Measurements from ENCODE around the gene FAP. TPM values are rescaled to one million over a fixed set of nuclear protein-coding genes. Genes with fewer than 3 reads are reported as not detected.

FAP gene
- polyA plus RNA-seq (ENCODE audit: insufficient read length in 3 of 3), result 10 to 100 TPM in 2 of 3 donors, 1 to 10 TPM in 1; 8.7 to 13.4 (median 12.9) TPM

- DNase-seq (ENCODE audit: low read depth in 3 of 3, low spot score in 2 of 3), result no peak
Observed at GRCh38 chr2:162243294-162243693, at the start of gene FAP. Gene FAP, minus strand, starts transcription at chr2:162243445. Its CDS starts 118 bp downstream, at chr2:162243327.

- no peak for DNase-seq (ENCODE audit: low read depth in 3 of 3, low spot score in 2 of 3)
Observed at GRCh38 chr2:162291748-162292147, 48.5 kb upstream of the FAP start.

- no peak for DNase-seq (ENCODE audit: low read depth in 3 of 3, low spot score in 2 of 3)
Observed at GRCh38 chr2:162282765-162283425, 39.6 kb upstream of the FAP start.

GRCh38 chr2:162280654-162281053, 37.4 kb upstream of the FAP start:
- DNase-seq (ENCODE audit: low read depth in 3 of 3, low spot score in 2 of 3), result no peak

GRCh38 chr2:162277381-162277780, 34.1 kb upstream of the FAP start:
- DNase-seq (ENCODE audit: low read depth in 3 of 3, low spot score in 2 of 3), result no peak

- no peak for DNase-seq (ENCODE audit: low read depth in 3 of 3, low spot score in 2 of 3)
Observed at GRCh38 chr2:162267996-162268395, 24.8 kb upstream of the FAP start.

GRCh38 chr2:162267496-162267895, 24.3 kb upstream of the FAP start:
- no peak for DNase-seq (ENCODE audit: low read depth in 3 of 3, low spot score in 2 of 3)

- no peak for DNase-seq (ENCODE audit: low read depth in 3 of 3, low spot score in 2 of 3)
Observed at GRCh38 chr2:162266460-162266760, 23.2 kb upstream of the FAP start.

- DNase-seq (ENCODE audit: low read depth in 3 of 3, low spot score in 2 of 3), result no peak
Observed at GRCh38 chr2:162265666-162266459, 22.6 kb upstream of the FAP start.

- no peak for DNase-seq (ENCODE audit: low read depth in 3 of 3, low spot score in 2 of 3)
Observed at GRCh38 chr2:162261032-162261945, 18.0 kb upstream of the FAP start.

GRCh38 chr2:162258686-162259085, 15.4 kb upstream of the FAP start:
- DNase-seq (ENCODE audit: low read depth in 3 of 3, low spot score in 2 of 3), result no peak

GRCh38 chr2:162258169-162258568, 14.9 kb upstream of the FAP start:
- no peak for DNase-seq (ENCODE audit: low read depth in 3 of 3, low spot score in 2 of 3)

- DNase-seq (ENCODE audit: low read depth in 3 of 3, low spot score in 2 of 3), result no peak
Observed at GRCh38 chr2:162257425-162257824, 14.2 kb upstream of the FAP start.

- DNase-seq (ENCODE audit: low read depth in 3 of 3, low spot score in 2 of 3), result no peak
Observed at GRCh38 chr2:162256591-162256991, 13.3 kb upstream of the FAP start.

GRCh38 chr2:162254236-162254871, 11.1 kb upstream of the FAP start:
- DNase-seq (ENCODE audit: low read depth in 3 of 3, low spot score in 2 of 3), result no peak

GRCh38 chr2:162253435-162253834, 10.2 kb upstream of the FAP start:
- DNase-seq (ENCODE audit: low read depth in 3 of 3, low spot score in 2 of 3), result no peak

GRCh38 chr2:162252153-162252552, 8.9 kb upstream of the FAP start:
- DNase-seq (ENCODE audit: low read depth in 3 of 3, low spot score in 2 of 3), result no peak

GRCh38 chr2:162245781-162246180, 2.5 kb upstream of the FAP start:
- no peak for DNase-seq (ENCODE audit: low read depth in 3 of 3, low spot score in 2 of 3)

- DNase-seq (ENCODE audit: low read depth in 3 of 3, low spot score in 2 of 3), result no peak
Observed at GRCh38 chr2:162245061-162245460, 1.8 kb upstream of the FAP start.

GRCh38 chr2:162244541-162245031, 1.3 kb upstream of the FAP start:
- DNase-seq (ENCODE audit: low read depth in 3 of 3, low spot score in 2 of 3), result no peak

GRCh38 chr2:162243715-162244114, 470 bp upstream of the FAP start:
- DNase-seq (ENCODE audit: low read depth in 3 of 3, low spot score in 2 of 3), result no peak

All from right renal cortex interstitium (tissue), 3 donors.